ENCODE results near the gene ARHGAP24. TPM values are rescaled to one million over a fixed set of nuclear protein-coding genes. Genes with fewer than 3 reads are reported as not detected.
"Not testable (repeated sequence)": the region's sequence is repeated elsewhere in the genome, so short reads cannot be mapped to it uniquely, and the experiment has no call there.

The ARHGAP24 gene
- total RNA-seq, 4 donors from 2014 or later, result 3.6 to 35.3 (median 7.2) TPM

DNA sequence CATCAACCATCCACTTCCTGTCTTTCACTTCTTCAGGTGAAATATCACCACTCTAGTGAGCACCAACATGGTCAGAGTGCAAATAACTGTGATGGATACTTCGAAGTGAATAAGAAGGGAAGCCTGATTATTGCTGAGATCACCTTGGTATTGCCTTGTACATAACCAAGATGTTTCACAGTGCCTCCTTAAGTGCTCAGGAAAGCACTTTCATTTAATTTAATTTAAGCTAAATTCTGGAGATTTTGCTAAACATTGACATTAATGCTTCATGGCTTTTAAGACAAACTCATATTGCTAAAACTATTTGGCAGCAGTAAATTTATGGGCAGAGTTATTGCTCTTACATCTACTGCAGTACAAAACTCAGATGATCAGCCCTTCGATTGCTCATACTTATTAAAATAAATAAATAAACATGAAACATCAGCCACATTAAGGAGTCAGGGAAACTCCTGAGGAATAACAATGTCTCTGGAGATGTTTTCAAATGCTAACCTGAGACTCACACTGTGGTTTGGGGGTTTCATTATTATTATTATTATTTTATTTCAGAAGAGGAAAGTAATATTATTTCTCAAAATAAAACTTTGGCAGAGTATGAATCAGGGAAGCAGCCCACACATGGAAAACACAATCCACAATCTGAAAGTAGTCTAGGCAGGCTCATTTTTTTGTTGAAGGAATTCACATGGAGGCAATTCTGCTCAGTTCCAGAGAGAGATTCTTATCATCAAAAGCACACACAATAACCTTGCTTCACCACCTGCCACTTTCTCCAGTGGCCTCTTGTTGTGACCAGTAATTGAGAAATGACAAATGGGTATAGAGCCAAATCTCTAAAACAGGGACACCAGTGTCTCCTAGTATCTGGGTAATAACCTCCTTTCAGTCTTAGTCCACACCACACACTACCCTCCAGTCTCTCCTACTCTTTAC is 540.7 kb downstream of the ARHGAP24 start:
- Histone ChIP-seq H3K27me3 (no peaks in the 10 kb centered on the region), H3K36me3 (no peaks in the 10 kb centered on the region), H3K27ac (no peak overlapping the region), H3K4me1 (peaks cover 0 to 10% (median 0%) of the 10 kb centered on the region in 3 donors), H3K4me3 (no peak overlapping the region), H3K9me3 (no peaks in the 10 kb centered on the region)
- TF ChIP-seq CTCF (IDR thresholded peaks at IDR 0.05), result no peak
- no peak for TF ChIP-seq POLR2A (IDR thresholded peaks at IDR 0.05)
- WGBS, 2 donors, result 65 to 66% methylated on average over 2 of the region's 2 CpGs
- no peak for DNase-seq
- intact Hi-C loops (cut with DNase I), result no loop called here

DNA sequence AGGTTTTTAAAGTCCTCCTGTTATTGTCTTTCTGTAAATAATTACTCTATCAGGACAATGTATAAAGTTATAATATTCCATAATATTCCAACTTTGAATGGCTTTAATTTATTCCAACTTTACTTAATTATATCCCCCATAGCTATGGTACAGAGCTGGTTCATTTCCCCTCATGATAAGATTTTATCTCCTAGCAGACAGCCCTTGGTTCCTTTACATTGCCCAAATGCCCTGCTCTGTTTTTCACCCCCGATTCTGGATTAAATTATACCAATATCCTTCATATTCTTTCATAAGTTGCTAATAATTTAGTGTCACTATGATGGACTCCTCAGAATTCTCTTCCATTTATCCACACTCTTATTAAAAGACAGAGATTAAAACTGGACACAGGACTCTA is 544.4 kb downstream of the ARHGAP24 start:
- Histone ChIP-seq H3K27me3 (no peaks in the 10 kb centered on the region), H3K36me3 (no peaks in the 10 kb centered on the region), H3K4me1 (no peaks in the 10 kb centered on the region), H3K4me3 (no peak overlapping the region), H3K27ac (no peak overlapping the region), H3K9me3 (no peaks in the 10 kb centered on the region)
- WGBS, 2 donors, result 80 to 83% methylated on average over 1 of the region's 1 CpG
- no peak for DNase-seq
- intact Hi-C loops (cut with DNase I), result no loop called here
- TF ChIP-seq POLR2A (IDR thresholded peaks at IDR 0.05) (no peak), CTCF (IDR thresholded peaks at IDR 0.05) (no peak)

DNA sequence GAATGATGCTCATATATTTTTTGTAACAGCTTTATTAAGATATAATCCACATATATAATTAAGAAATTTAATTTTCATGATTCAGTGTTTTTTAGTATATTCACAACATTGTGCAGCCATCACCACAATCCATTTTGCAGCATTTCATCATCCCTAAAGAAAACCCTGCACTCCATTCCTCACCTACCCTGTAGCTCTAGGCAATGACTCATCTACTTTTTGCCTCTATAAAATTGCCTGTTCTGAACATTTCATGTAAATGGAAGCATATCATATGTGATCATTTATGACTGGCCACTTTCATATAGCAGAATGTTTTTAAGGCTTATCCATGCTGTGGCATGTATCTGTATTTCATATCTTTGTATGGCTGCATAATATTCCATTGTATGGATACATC is 545.0 kb downstream of the ARHGAP24 start:
- intact Hi-C loops (cut with DNase I), result no loop called here
- TF ChIP-seq POLR2A (IDR thresholded peaks at IDR 0.05) (no peak), CTCF (IDR thresholded peaks at IDR 0.05) (no peak)
- Histone ChIP-seq H3K27ac (no peak overlapping the region), H3K4me1 (no peaks in the 10 kb centered on the region), H3K27me3 (no peaks in the 10 kb centered on the region), H3K4me3 (no peak overlapping the region), H3K9me3 (no peaks in the 10 kb centered on the region), H3K36me3 (no peaks in the 10 kb centered on the region)
- DNase-seq, result no peak

DNA sequence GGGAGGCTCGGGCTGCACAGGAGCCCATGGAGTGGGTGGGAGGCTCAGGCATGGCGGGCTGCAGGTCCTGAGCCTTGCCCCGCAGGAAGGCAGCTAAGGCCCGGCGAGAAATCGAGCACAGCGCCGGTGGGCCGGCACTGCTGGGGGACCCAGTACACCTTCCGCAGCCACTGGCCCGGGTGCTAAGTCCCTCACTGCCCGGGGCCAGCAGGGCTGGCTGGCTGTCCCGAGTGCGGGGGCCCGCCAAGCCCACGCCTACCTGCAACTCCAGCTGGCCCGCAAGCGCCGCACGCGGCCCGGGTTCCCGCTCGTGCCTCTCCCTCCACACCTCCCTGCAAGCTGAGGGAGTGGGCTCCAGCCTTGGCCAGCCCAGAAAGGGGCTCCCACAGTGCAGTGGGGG is 546.7 kb downstream of the ARHGAP24 start:
- H3K36me3 ChIP-seq; H3K4me3 ChIP-seq; H3K4me1 ChIP-seq; H3K27me3 ChIP-seq; DNase-seq; H3K9me3 ChIP-seq; H3K27ac ChIP-seq; intact Hi-C loops (cut with DNase I): not testable (repeated sequence)
- 100% methylated on average over 1 of the region's 24 CpGs; no CpG with 5 or more reads in 1 of the 2 donors for WGBS, 2 donors

DNA sequence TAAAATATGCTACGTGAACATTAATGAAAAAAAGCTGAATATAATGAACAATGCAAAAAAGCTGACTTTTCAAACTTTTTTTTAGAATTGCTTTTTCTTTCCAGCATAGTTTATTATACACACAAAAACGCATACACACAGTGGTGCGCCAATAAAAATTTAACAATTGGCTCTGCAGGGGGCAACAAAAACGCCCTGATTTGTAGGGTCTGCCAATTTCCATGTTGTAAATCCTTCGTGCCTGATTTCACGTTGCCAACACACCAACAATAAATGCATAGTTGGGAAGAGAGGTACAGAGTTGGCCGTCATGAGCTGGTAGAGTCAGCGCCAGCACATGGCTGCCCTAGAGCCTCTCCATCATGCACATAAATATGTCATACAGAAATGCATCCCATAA is 551.8 kb downstream of the ARHGAP24 start:
- H3K4me1 ChIP-seq, result no peaks in the 10 kb centered on the region
- no peak for TF ChIP-seq CTCF (IDR thresholded peaks at IDR 0.05)
- TF ChIP-seq POLR2A (IDR thresholded peaks at IDR 0.05), result no peak
- H3K27me3 ChIP-seq, result no peaks in the 10 kb centered on the region
- intact Hi-C loops (cut with DNase I), result no loop called here
- H3K9me3 ChIP-seq, result no peaks in the 10 kb centered on the region
- WGBS, 2 donors, result 87 to 89% methylated on average over 8 of the region's 8 CpGs
- H3K36me3 ChIP-seq, result no peaks in the 10 kb centered on the region
- DNase-seq, result no peak
- no peak overlapping the region for H3K27ac ChIP-seq
- no peak overlapping the region for H3K4me3 ChIP-seq

Measured in esophagus squamous epithelium (tissue), 5 donors.